H1 (cell line): Measurements from ENCODE around the gene UGT2B17. TPM values are rescaled to one million over a fixed set of nuclear protein-coding genes. Genes with fewer than 3 reads are reported as not detected.

Experiments used
- CTCF ChIA-PET: fragments of 300-600 bp; sonication (Branson Sonifier 250); formaldehyde crosslinking; loops from one replicate; lab custom pipeline; 2021; ENCODE audit not compliant: partially characterized antibody; lab: Charles Lee
- POLR2A ChIA-PET: fragments of 300-600 bp; sonication (Branson Sonifier 250); formaldehyde crosslinking; loops from one replicate; lab custom pipeline; 2021; ENCODE audit warnings: inconsistent platforms; ENCODE audit not compliant: partially characterized antibody; lab: Charles Lee
- DNase-seq, 2 experiments: peaks; one replicate each; pipeline versions ENCODE4 v3.0.0 to v3.0.0-alpha.2; 2010 to 2022; ENCODE audit warnings: low spot score in 2 of 2, low read depth in 1 of 2, mixed read lengths in 1 of 2
- FAIRE-seq: peaks from 2 replicates; lab custom pipeline; 2011; peaks lifted over from hg19 to GRCh38; lab: Jason Lieb, UNC
- H2AFZ ChIP-seq: 2 replicates; pipeline ENCODE4 v1.8.1; 2012; ENCODE audit warnings: low read length, inconsistent platforms
- H2AK5ac ChIP-seq: 2 replicates; pipeline ENCODE4 v1.6.1; 2013; ENCODE audit warnings: low read depth, low read length
- H2BK120ac ChIP-seq: replicated peaks from 2 replicates; pipeline ENCODE3; 2013; ENCODE audit warnings: low read depth, low read length, inconsistent platforms
- H2BK12ac ChIP-seq: 2 replicates; pipeline ENCODE4 v1.6.1; 2013; ENCODE audit warnings: low read depth, low read length
- H2BK15ac ChIP-seq: 2 replicates; pipeline ENCODE4 v1.6.1; 2013; ENCODE audit warnings: low read length
- H2BK20ac ChIP-seq: 2 replicates; pipeline ENCODE4 v1.6.1; 2013; ENCODE audit warnings: low read length
- H2BK5ac ChIP-seq: 2 replicates; pipeline ENCODE4 v1.6.1; 2013; ENCODE audit warnings: low read depth, low read length
- H3K14ac ChIP-seq: 2 replicates; pipeline ENCODE4 v1.6.1; 2013; ENCODE audit warnings: inconsistent platforms; ENCODE audit not compliant: insufficient read length
- H3K18ac ChIP-seq: 2 replicates; pipeline ENCODE4 v1.6.1; 2013; ENCODE audit warnings: low read length; ENCODE audit errors: extremely low read depth
- H3K23ac ChIP-seq: 2 replicates; pipeline ENCODE4 v1.6.1; 2013; ENCODE audit warnings: inconsistent platforms; ENCODE audit not compliant: insufficient read length
- H3K23me2 ChIP-seq: 2 replicates; pipeline ENCODE4 v1.6.1; 2013; ENCODE audit warnings: low read depth, low read length
- H3K27ac ChIP-seq: 2 replicates; pipeline ENCODE4 v1.6.1; 2011; ENCODE audit warnings: low read depth, low read length, inconsistent platforms
- H3K27me3 ChIP-seq, 4 experiments: replicated peaks in 1 of 4; 1 replicate in 1 of 4; 2 replicates in 3 of 4; pipeline versions ENCODE4 v1.6.1 to v1.8.1; 2011 to 2013; ENCODE audit warnings: low read length in 3 of 4, mild to moderate bottlenecking in 3 of 4, inconsistent platforms in 2 of 4, mixed read lengths in 2 of 4, moderate library complexity in 1 of 4; ENCODE audit not compliant: control insufficient read depth in 3 of 4, insufficient read depth in 3 of 4; ENCODE audit errors: extremely low read depth in 1 of 4
- H3K36me3 ChIP-seq, 4 experiments: 2 replicates each; pipeline versions ENCODE4 v1.6.1 to v1.8.1; 2011 to 2013; ENCODE audit warnings: mild to moderate bottlenecking in 4 of 4, low read length in 3 of 4, moderate library complexity in 2 of 4, control low read depth in 1 of 4, inconsistent platforms in 1 of 4; ENCODE audit not compliant: insufficient read depth in 4 of 4, control insufficient read depth in 2 of 4
- H3K4ac ChIP-seq: replicated peaks from 2 replicates; pipeline ENCODE3; 2013; ENCODE audit warnings: low read length, low read depth, mixed read lengths, inconsistent platforms; ENCODE audit not compliant: insufficient read length
- H3K4me1 ChIP-seq, 4 experiments: replicated peaks in 1 of 4; 1 replicate in 1 of 4; 2 replicates in 3 of 4; pipeline versions ENCODE4 v1.6.1 to v1.8.1; 2011 to 2013; ENCODE audit warnings: low read length in 3 of 4, inconsistent platforms in 2 of 4, mixed read lengths in 1 of 4; ENCODE audit not compliant: insufficient read depth in 4 of 4, control insufficient read depth in 3 of 4
- H3K4me2 ChIP-seq, 2 experiments: 2 replicates each; pipeline versions ENCODE4 v1.6.1 to v1.8.1; 2011 to 2013; ENCODE audit warnings: low read depth in 2 of 2, low read length in 2 of 2, control low read depth in 1 of 2, inconsistent platforms in 1 of 2, mild to moderate bottlenecking in 1 of 2; ENCODE audit not compliant: insufficient read depth in 1 of 2
- H3K4me3 ChIP-seq, 4 experiments: fragments of 200-600, 300-600 bp in 1 of 4; sonication (generic), shearing (Covaris generic), sonication (Bioruptor Twin) in 1 of 4; 2 replicates each; pipeline versions ENCODE4 v1.5.1 to v1.8.1; 2011 to 2016; ENCODE audit warnings: low read length in 4 of 4, low read depth in 3 of 4, control low read depth in 2 of 4, inconsistent platforms in 2 of 4, mild to moderate bottlenecking in 2 of 4, mixed read lengths in 1 of 4, moderate library complexity in 1 of 4; ENCODE audit not compliant: insufficient read depth in 2 of 4; ENCODE audit errors: extremely low read depth in 1 of 4
- H3K56ac ChIP-seq: replicated peaks from 2 replicates; pipeline ENCODE3; 2013; ENCODE audit warnings: low read depth, mild to moderate bottlenecking, mixed read lengths, low read length, inconsistent platforms; ENCODE audit not compliant: insufficient read length
- H3K79me1 ChIP-seq: 2 replicates; pipeline ENCODE4 v1.6.1; 2013; ENCODE audit warnings: low read depth, low read length, control low read depth
- H3K79me2 ChIP-seq, 2 experiments: 2 replicates each; pipeline versions ENCODE4 v1.6.1 to v1.8.1; 2012 to 2013; ENCODE audit warnings: low read length in 2 of 2, mild to moderate bottlenecking in 2 of 2, inconsistent platforms in 1 of 2; ENCODE audit not compliant: insufficient read depth in 2 of 2, control insufficient read depth in 1 of 2
- H3K9ac ChIP-seq, 4 experiments: replicated peaks in 1 of 4; 1 replicate in 1 of 4; 2 replicates in 3 of 4; pipeline versions ENCODE4 v1.6.1 to v1.8.1; 2011 to 2013; ENCODE audit warnings: low read depth in 3 of 4, low read length in 3 of 4, control low read depth in 2 of 4, mild to moderate bottlenecking in 2 of 4, moderate library complexity in 2 of 4, inconsistent platforms in 1 of 4; ENCODE audit errors: extremely low read depth in 1 of 4
- H3K9me3 ChIP-seq, 2 experiments: 2 replicates each; pipeline versions ENCODE4 v1.6.1 to v1.8.1; 2012 to 2013; ENCODE audit warnings: mild to moderate bottlenecking in 2 of 2, moderate library complexity in 2 of 2, control low read depth in 1 of 2, inconsistent platforms in 1 of 2, low read depth in 1 of 2, low read length in 1 of 2, mixed read lengths in 1 of 2; ENCODE audit not compliant: insufficient read depth in 2 of 2
- H4K20me1 ChIP-seq, 2 experiments: replicated peaks in 1 of 2; 2 replicates each; pipeline versions ENCODE3 to v1.8.1; 2011 to 2013; ENCODE audit warnings: inconsistent platforms in 2 of 2, low read length in 2 of 2, mild to moderate bottlenecking in 1 of 2; ENCODE audit not compliant: insufficient read depth in 2 of 2, control insufficient read depth in 1 of 2
- H4K5ac ChIP-seq: 2 replicates; pipeline ENCODE4 v1.6.1; 2013; ENCODE audit warnings: low read length, low read depth, mixed read lengths, inconsistent platforms; ENCODE audit not compliant: insufficient read length
- H4K8ac ChIP-seq: 2 replicates; pipeline ENCODE4 v1.8.0; 2013; ENCODE audit warnings: mild to moderate bottlenecking, moderate library complexity, low read length, inconsistent platforms; ENCODE audit not compliant: insufficient read depth; ENCODE audit errors: extremely low read depth
- H4K91ac ChIP-seq: replicated peaks from 2 replicates; pipeline ENCODE3; 2013; ENCODE audit warnings: low read length, mixed read lengths, inconsistent platforms; ENCODE audit not compliant: insufficient read length
- POLR2AphosphoS5 ChIP-seq: IDR thresholded peaks from 2 replicates; pipeline ENCODE4 v1.6.1; 2011; ENCODE audit warnings: low read depth, low read length
- RFX5 ChIP-seq: IDR thresholded peaks from 2 replicates; pipeline ENCODE4 v1.6.1; 2011; ENCODE audit warnings: low read depth, low read length, improper control_type of control experiment, borderline replicate concordance
- SRF ChIP-seq: IDR thresholded peaks from 2 replicates; pipeline ENCODE4 v1.6.1; 2011; ENCODE audit warnings: mild to moderate bottlenecking, low read depth, low read length, moderate library complexity
- TAF1 ChIP-seq: IDR thresholded peaks from 2 replicates; pipeline ENCODE4 v1.6.1; 2011; ENCODE audit warnings: mild to moderate bottlenecking, low read depth, low read length
- TCF12 ChIP-seq: IDR thresholded peaks from 2 replicates; pipeline ENCODE4 v1.6.1; 2011; ENCODE audit warnings: low read depth, mild to moderate bottlenecking, low read length
- WGBS, 2 experiments: shearing (Covaris generic) in 1 of 2; methylation state at CpG; one replicate each; pipeline versions ENCODE4 v1.1.6 to v1.1.7; 2013 to 2015; ENCODE audit warnings: low lambda C conversion rate in 2 of 2, mixed read lengths in 2 of 2, inconsistent platforms in 1 of 2, low coverage in 1 of 2, missing lambda C conversion rate in 1 of 2; ENCODE audit not compliant: insufficient replicate concordance in 2 of 2, insufficient coverage in 1 of 2, insufficient read length in 1 of 2; ENCODE audit errors: extremely low coverage in 1 of 2, missing lambda C conversion rate in 1 of 2; 5-methylcytosine and 5-hydroxymethylcytosine counted together
- polyA plus RNA-seq, 7 experiments: library from polyadenylated mRNA; depleted of rRNA in 3 of 7; stranded (reverse) in 5 of 7; unstranded in 2 of 7; fragments of >200 nt in 5 of 7; fragments of 200-250 nt in 2 of 7; gene quantifications; 1 replicate in 5 of 7; 2 replicates in 1 of 7; 4 replicates in 1 of 7; pipeline versions ENCODE4 v1.2.1 to v1.2.3, GENCODE V29; 2011 to 2013; ENCODE audit warnings: missing spikeins in 2 of 7, mixed read lengths in 2 of 7
- total RNA-seq: library from RNA; stranded (reverse); fragmentation: NEBNext Ultra II Directional; extraction: Animal tissue kit (Norgen Biotek cat#: 25700); gene quantifications from 2 replicates; pipeline ENCODE4 v1.2.1, GENCODE V29; 2021

UGT2B17 gene
- total and polyA plus RNA-seq, 2 of the 8 experiments (the other 6 are each of a cell fraction or from before 2014, with no cell fraction given), result not detected

DNA sequence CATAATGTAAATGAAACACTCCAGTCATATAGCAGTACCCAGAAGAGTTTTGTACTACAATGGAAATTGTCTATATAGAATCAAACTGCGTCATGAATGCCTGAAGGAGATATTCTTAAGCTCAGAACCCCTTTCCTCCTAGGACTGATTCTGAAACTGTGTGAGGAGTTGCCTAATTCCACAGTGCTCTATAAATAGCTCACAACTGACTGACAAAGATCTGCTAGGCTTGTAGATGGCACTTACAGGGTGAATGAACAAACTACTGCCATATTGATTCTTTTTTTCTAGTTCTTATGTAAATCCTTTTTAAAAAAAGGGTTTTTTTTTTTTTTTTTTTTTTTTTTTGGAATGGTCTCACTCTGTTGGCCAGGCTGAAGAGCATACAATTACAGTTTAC, 30.1 kb upstream of the UGT2B17 start:
- Histone ChIP-seq H3K27ac (no peak overlapping the region), H4K91ac (no peak overlapping the region)
- CTCF ChIA-PET, result no interaction called here
- no peak for TF ChIP-seq TCF12
- no peak for TF ChIP-seq POLR2AphosphoS5
- no peak for TF ChIP-seq SRF
- no peak for TF ChIP-seq RFX5
- TF ChIP-seq TAF1, result no peak

More for the DNA sequence above, 30.1 kb upstream of the UGT2B17 start:
- Histone ChIP-seq H2AK5ac (no peak overlapping the region), H2BK5ac (no peak overlapping the region), H2BK20ac (no peak overlapping the region), H2BK15ac (no peak overlapping the region), H4K8ac (no peak overlapping the region), H3K4me1 (no peaks in the 10 kb centered on the region), H3K4me3 (no peak overlapping the region), H2BK12ac (no peak overlapping the region), H3K56ac (no peak overlapping the region), H3K79me1 (no peaks in the 10 kb centered on the region), H3K4ac (no peak overlapping the region), H3K23me2 (no peaks in the 10 kb centered on the region), H3K9ac (no peak overlapping the region), H3K18ac (no peak overlapping the region), H2AFZ (no peak overlapping the region), H3K79me2 (no peaks in the 10 kb centered on the region), H4K5ac (no peak overlapping the region), H2BK120ac (no peak overlapping the region), H3K23ac (no peak overlapping the region), H3K27me3 (no peaks in the 10 kb centered on the region), H4K20me1 (no peaks in the 10 kb centered on the region), H3K36me3 (no peaks in the 10 kb centered on the region), H3K4me2 (no peak overlapping the region), H3K14ac (no peak overlapping the region), H3K9me3 (0 out of 4 replicates have a peak, but pooled peaks cover 0 to 3% of the 10 kb centered on the region in 2 experiments)
- POLR2A ChIA-PET, result no interaction called here
- no peak for DNase-seq
- FAIRE-seq, result no peak
- 73% methylated on average over 1 of the region's 1 CpG; no CpG with 5 or more reads in 1 of the 2 experiments for WGBS, 2 experiments
